ENCODE measurements around the gene DLGAP1.
A peak's percentile ranks its signal among the peaks of the same experiment; 100 is the strongest.

Gene DLGAP1

DNA sequence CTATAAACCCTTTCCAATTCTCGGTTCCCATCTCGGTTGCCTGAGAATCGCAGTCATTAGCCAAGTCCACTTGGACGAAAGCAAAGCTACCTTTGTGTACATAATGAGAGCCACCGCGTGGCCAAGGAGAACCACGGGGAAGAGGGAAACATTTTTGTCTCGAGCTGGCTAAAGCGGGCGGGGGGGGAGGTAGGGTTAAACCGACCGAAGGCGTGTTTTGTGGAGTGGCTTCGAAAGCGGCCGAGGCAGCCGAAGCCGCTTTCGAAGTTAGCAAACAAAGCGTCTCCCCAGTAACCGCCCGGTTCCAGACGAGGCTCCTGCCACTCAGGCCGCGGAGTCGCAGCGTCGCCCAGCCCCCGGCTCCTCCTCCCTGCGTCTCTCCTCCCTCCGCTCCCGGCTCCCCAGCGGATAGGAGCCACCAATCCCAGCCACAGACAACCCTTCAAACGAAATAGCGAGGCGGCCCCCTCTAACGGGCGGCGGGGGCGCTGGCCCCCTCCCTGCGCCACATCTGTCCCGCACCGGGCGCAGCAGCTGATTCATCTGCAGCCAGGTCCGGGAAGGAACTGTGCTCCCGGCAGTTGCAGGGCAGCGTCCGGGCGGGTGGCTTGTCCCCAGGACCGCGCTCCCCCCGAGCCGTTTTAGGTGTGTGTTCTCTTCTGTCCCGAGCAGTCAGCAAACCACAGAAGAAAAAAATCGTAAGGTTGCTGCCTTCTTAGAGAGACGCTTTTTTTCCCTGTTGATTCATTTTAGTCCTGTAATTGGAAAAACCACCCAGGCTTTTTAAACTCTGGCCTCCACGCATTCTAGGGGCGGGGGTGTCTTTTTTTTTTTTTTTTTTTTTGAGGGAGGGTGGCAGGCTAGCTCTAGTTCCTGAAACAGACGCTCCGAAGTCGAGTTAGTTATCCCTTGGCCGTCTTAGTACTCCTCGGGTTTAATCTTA, 1006.9 kb downstream of the DLGAP1 start:
- H3K36me3 ChIP-seq = no peaks in the 10 kb centered on the region
- peak overlapping the region; percentile 87 for H3K27ac ChIP-seq
- TF ChIP-seq, protein P1, sequence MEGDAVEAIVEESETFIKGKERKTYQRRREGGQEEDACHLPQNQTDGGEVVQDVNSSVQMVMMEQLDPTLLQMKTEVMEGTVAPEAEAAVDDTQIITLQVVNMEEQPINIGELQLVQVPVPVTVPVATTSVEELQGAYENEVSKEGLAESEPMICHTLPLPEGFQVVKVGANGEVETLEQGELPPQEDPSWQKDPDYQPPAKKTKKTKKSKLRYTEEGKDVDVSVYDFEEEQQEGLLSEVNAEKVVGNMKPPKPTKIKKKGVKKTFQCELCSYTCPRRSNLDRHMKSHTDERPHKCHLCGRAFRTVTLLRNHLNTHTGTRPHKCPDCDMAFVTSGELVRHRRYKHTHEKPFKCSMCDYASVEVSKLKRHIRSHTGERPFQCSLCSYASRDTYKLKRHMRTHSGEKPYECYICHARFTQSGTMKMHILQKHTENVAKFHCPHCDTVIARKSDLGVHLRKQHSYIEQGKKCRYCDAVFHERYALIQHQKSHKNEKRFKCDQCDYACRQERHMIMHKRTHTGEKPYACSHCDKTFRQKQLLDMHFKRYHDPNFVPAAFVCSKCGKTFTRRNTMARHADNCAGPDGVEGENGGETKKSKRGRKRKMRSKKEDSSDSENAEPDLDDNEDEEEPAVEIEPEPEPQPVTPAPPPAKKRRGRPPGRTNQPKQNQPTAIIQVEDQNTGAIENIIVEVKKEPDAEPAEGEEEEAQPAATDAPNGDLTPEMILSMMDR (IDR thresholded peaks at IDR 0.05; ENCODE audit: low read depth, low read length) = no peak
- no peaks in the 10 kb centered on the region for H3K27me3 ChIP-seq (ENCODE audit: insufficient read depth, low read depth, severe bottlenecking)
- no peaks in the 10 kb centered on the region for H3K9me3 ChIP-seq (ENCODE audit: severe bottlenecking)
- peak overlapping the region; percentile 80 for H3K4me3 ChIP-seq (ENCODE audit: low read depth, low read length)
- DNase-seq = peak; percentile 96

DNA sequence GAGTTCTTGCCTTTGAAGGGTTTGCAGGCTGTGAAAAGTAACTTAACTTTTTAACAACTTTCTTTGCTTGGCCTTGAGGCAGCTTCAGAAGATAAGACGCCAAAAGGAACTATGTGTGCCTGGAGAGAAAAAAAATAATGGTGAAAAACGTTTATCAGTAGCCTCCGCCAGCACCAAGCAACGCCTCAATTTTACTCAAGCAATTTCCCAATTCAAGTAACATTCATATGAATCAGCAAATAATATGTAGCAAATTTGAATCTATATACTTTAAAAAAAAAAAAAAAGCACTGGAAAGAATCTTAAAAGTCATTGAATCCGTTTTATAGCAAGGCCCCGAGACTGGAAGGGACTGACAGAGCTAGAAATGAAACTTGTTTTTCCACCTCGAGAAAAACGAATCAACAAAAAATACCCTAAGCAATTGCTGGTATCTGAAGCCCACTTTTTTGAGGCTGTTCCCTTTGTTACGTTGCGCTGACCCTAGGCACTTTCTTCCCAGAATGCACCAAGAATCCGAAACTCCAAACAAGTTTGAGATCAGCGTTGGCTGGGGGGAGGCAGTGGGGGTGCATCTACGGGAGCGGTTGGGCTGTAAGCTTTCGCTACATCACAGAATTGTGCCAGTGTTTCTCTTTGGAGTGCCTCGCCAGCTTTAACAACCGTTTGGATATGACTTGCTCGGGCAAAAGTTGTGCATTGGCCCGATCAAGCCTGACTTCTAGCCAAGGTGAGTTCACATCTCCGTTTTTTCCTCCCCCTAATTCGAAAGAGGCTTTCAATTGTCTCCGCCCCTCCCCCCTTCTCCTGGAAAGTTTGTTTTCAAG, 1007.8 kb downstream of the DLGAP1 start:
- Histone ChIP-seq H3K4me3 (ENCODE audit: low read depth, low read length) (peak overlapping the region; percentile 80), H3K27ac (peak overlapping the region; percentile 87), H3K36me3 (no peaks in the 10 kb centered on the region), H3K27me3 (ENCODE audit: insufficient read depth, low read depth, severe bottlenecking) (no peaks in the 10 kb centered on the region), H3K9me3 (ENCODE audit: severe bottlenecking) (no peaks in the 10 kb centered on the region)
- TF ChIP-seq, protein P1 (IDR thresholded peaks at IDR 0.05; ENCODE audit: low read depth, low read length) = no peak
- peak; percentile 37 for DNase-seq

Measured in WERI-Rb-1 (cell line).